Fibroblast of peridontal ligament (primary cell): ENCODE measurements around the gene ATL1.

Experiments used
- DNase-seq: peaks from one replicate; pipeline ENCODE4 v3.0.0-alpha.2; 2010; ENCODE audit errors: extremely low read depth

Gene ATL1

DNA sequence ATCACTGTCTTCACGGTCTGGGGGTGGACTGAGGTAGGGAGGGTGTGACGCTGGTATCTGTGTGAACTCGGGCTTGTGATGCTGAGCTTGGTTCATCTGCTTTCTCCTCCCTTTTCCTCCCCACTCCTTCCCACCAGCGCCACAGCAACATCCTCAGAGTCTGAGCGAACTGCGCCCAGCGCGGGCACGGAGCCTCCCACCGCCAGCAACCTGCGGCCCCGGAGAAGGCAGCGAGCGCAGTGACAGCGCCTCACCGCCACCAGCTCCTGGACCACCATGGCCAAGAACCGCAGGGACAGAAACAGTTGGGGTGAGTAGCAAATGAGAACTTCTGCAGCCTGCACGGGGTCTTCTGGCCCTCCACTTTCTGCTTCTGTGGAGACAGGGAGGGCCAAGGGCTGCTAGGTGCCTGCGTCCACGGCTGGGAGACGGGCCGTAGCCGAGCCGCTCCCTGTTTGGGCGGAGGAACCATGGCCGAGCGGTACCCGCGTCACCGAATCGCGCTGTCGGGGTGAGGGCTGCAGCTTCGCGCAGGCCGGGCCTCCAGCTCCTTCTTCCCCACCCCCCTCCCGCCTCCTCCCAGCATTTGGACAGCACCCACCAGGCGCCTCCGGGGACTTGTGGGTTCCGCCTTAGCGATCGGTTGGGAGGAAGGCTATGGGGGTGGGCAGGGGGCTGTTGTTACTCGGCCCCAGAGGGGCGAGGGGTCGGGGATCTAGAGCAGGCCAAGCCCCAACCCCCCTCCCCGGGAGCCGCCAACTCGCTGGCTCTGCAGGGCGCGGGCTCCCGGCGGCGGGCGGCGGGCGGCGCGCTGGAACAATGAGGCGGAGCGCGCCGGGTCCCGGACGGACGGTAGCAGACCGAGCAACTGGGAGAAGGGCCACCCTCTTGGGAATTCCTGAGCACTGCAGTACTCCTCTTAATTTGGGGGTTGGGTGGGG, at the start of gene ATL1:
Gene ATL1 (plus strand): TSS at position 156 of the 941 bp plus-strand sequence. CDS start 121 bp downstream, at position 277.
- DNase-seq: peak; percentile 67

DNA sequence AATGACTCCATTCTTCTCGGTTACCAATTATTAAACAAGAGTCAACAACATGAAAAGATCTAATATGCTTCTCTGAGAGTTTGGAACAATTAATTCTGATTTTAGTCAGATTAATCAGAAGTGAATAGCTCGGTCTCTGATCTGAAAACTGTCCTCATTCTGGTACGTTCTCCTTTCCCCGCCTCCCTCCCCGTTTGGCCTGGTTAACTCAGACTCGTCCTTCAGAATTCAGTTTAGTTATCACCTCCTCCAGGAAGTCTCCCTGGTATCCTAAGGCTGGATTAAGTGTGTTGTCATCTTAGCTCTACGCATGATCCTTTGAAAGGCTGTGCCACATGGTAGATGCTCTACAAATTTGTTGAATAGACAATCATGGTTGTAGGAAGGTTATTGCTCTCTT, 49.8 kb upstream of the ATL1 start:
- no peak for DNase-seq

DNA sequence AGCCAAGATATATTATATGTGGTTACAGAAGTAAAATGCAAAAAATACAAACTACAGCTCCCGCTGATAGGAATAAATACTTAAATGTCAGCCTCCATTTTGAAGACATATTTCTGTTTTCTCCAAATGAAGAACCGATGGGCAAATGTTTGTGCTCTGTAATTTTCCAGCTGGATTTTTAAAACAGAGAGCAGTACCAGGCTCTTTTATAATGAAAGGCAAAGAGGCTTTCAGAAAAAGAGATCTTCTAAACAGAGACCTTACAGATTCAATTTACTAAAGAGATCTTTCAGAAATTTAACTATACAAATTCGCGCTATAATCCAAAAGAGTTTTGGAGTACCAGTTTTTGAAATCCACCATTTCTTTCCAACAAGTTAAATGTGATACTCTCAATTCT, 47.5 kb upstream of the ATL1 start:
- no peak for DNase-seq

DNA sequence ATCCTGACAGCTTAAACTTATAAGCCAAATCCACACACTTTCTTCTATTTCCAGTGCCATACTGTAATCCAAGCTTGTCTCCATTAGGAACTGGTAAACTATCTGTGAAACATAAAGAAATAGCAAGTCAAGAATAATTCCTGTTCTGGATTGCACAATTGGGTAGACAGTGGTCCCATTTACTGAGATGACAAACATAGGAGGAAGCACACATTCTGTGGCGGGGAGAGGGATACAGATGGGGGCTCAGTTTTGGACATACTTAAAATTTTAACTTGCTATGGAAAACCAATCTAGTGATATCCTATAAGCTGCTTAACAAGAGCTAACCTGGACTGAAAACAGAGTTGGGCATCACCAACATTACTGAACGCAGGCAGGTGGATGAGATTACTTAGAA, 43.9 kb upstream of the ATL1 start:
- DNase-seq: no peak

DNA sequence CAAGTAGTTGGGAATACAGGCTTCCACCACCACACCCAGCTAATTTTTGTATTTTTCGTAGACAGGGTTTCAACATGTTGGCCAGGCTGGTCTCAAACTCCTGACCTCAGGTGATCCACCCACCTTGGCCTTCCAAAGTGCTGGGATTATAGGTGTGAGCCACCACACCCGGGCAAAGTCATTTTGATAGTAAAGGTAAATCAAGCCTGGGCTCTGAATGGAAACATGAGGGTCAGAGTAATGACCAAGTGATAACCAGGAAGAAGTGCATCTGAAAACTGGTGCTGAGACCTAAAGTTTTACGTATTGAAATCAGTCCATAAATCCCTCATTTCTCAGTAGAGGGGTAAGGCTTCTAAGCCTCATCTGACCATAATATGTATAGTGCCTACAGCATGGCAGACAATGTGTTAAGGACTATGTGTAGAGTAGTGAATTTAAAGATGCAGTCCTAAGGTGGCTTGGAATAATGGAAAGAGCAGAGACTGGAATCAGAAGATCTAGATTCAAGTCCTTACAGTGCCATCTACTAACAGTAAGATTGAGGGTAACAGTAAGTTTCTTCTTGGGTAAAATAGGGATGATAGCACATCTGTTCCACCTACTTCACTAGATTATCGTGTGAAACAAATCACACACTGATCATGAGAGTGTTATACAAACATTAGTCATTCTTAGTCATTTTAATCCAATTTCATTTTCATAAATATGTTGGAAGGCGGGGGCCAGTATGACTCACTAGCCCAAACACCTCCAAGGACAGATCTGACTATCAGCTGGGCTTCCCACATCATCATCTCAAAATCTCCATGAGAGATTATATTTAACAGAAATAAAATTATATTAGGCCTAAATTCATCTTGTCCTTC, 38.8 kb upstream of the ATL1 start:
- DNase-seq: peak; percentile 88

DNA sequence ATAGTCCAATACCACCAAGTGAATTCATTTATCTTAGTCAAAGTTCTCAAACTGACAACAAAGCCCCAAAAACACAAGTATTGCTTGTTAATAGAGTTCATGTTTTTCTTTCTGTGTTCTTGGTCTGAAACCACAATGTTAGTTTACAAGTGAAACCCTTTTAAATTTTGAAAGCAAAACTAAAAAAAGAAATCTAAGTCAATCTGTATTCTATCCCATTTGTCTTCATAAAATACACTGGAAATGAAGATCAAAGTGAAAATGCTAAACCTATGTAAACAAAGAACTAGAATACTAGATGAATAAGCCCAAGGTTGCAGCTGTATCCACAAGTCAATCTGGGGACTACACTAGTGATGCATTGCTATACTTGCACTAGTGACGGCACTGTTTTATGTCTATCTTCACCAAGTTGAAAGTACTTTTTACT, 38.0 kb upstream of the ATL1 start:
- DNase-seq: peak; percentile 52

DNA sequence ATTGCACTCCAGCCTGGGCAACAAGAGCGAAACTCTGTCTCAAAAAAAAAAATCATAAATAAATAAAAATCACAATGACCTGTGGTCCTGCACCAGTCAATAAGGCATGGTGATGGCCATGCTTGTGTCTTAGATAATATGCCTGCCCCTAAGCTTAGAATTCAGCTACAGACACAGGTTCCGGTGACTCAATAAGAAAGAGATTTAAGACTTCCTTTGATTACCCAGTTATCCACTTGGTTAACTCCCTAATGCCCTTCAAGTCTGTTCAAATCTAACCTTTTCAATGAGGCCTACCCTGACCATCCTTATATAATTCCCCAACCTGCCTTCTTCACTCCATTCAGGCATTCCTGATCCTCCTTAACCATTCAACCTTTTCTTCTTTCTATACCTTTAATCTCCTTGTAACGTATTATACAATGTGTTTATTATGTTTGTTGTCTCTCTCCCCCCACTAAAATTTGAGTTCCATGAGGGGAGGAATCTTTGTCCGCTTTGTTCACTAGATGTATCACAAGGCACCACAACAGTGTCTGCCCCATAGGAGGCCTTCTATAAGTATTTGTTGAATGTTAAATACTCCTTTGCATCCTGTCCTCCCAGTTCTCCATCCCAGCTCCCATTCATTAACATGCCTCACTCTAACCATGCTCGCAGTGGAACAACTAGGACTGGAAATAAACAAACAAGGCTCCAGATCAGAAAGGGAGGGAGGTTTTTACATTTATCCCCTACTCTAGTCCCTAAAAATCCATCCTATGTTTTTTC, 36.5 kb upstream of the ATL1 start:
- no peak for DNase-seq

DNA sequence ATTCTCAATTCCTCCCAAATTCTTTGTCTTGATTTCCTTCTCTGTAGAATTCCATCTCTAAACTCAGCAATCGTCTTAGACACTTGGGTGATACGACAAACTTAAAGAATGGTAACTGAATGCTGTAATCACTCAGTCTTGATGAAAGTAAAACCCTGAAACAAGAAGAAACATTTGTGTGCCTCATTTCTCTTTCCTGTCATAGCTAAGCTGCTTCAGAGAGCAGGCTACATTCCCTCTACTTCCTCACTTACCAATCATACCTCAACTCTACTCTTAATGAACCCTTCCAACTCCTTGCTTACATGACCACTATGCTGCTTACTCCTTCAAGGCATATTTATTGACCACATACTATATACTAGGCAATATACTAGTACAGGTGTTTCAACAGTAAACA, 35.9 kb upstream of the ATL1 start:
- DNase-seq: no peak

DNA sequence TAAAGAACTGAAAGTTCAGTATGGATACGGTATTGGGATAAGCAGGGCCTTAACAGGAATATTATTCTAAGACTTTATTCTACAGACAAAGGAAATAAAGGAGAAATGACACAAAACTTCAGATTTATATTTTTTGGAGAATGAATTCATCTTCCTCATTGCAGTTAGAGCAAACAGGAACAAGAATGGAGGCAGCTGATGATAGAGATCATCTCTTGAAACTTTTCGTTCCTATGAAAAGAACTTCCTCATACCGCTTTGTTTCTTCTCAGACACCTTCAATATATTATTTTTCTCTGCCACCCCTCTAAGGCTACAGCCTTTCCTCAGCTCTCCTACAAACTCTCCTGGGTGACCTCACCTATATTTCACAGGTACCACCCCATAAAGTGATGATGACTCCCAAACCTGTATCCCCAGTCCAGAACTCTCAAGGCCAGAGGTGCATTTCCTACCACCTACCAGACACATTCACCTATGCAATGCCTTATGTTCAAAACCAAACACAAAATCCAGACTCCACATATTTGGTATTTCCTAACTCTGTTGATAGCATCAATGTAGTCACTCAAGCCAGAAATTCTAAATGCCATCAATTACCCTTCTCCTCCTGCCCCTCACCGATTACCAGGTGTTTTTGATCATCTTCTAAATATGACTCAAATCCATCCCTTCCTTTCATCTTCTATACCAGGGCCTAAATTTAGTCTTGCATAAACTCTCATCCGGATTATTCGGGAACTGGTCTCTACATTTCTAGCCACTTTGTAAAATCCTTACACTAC, 35.0 kb upstream of the ATL1 start:
- DNase-seq: no peak

DNA sequence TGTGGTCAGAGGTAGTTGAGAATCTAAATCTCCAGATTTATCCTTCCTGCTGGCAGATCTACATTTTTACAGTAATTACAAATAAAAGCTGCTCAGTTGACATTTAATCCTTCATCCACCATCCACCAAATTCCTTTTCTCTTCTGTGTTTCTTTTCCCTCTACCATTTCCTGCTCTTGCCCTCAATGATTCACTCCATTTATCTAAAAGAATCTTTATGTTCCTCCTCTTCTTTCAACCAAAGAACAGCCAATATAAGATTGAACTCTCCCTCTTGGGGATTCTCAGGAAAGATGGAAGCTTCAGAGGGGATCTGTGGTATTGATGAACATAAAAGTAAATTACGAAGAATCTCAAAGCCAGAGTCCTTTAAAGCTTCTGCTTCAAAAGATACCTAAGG, 31.9 kb upstream of the ATL1 start:
- DNase-seq: peak; percentile 62

DNA sequence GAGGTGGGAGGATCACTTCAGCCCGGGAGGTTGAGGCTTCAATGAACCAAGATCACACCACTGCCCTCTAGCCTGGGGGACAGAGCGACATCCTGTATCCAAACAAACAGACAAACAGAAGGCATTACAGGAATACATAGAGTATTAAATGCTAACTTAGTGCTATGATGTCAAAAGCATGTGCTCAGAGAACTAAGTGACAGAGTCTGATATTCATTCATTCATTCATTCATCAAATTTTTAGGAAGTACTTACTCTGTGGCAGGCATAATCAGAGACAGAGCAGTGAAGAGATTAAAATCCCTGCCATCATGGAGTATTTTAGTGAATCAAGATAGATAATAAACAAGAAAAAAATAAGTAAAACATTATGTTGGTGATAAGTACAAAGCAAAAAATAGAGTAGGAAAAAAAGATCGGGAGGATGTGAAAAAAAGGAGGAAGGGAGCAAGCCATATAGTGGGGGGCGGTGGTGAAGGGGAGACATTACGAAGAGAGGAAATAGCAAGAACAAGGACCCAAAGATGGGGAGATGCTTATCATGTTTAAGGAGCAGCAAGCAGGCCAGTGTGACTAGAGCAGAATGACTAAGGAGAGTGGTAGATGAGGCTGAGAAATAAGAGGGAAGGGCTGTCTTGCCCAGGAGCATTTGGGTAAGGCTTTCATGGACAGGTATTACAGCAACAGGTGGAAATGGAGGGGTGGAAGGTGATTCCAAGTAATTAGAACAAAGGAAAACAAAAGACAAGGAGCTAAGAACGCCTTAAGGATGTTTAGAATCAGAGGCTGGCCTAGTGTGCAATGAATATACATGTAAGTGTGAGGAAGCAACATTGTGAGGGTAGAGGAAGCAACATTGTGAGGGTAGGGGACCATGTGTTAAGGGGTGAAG, 30.4 kb upstream of the ATL1 start:
- no peak for DNase-seq

DNA sequence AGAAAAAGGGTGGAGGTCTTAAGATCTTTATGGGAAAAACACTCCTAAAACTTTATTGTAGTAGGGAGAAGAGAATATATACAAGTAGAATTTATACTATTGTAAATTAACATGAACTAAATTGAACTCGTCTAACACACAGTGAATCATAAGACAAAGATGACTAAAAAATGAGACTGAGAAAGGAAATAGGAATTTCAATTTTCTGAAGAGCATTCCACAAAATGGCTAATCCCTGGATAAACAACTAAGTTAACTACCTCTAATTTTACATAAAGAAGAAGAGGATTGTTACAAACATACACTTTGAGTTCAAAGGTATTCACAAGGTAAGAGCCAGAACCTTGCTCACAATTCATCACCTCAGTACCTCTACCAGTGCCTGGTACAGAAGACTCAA, 29.6 kb upstream of the ATL1 start:
- DNase-seq: peak; percentile 68

DNA sequence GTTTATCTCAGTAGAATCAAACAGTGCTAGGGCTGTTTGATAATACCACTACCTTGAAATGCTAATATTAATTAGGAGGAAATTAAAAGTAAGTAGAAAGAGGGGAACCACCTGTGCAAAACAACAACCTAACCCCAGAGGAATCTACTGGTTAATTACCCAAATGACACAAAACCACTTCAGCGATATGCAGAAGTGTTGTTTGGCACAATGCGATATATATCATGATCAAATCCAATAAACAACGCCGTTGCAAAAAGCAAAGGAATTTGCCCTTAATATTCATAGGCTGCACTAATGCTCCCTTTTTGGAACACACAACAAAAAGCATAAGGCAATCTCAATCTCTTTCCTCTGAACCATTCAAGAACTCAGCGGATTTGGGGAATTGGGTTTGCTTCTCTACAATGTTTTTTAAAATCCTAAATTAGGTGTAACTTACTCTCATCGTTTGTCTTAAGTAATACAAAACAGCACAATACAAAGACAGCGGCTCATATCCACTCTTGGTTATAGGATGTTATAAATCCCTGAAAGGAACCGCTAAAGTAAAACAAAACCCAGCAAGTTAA, 29.1 kb upstream of the ATL1 start:
- DNase-seq: peak; percentile 28

DNA sequence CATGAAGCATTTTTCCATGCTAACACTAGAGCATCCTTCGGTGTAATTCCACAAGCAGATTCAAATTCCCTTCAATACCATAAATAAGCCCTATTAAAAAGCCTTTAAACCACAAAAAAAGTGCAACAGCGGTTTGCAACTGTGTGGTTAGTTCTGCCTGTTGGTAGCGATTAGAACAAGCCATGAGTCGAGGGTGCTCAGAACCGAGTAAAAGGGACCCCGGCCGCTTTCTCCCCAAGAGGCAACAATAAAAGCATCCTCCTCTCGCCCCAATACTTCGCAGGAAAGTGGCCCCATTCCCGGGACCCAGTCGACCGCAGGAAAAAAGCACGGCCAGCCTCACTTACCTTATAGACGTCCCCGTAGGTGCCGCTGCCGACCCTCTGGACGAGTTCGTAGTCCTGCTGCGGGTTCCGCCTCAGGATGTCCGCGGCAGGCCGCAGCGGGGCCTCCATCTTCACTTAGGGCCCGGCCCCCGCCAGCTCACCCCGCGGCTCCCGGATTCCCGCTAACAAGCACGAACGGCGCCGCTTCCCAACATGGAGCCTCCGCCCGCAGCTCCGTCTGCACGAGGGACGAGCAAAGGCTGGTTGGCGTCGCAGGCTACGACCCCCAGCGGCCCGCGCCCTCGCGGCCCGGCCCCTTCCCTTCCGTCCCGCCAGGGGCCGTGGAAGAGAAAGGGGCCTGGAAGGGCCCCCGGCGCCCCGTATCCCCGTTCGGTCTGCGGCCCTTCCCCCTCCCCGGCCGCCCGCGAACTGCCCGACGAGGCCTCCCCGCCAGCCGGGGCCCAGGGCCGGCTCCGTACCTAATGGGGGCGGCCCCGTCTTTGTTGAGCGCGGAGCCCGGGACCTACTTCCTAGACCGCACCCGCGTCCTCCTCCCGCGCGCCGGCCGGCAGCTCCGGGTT, 28.1 kb upstream of the ATL1 start:
- peak; percentile 31 for DNase-seq

DNA sequence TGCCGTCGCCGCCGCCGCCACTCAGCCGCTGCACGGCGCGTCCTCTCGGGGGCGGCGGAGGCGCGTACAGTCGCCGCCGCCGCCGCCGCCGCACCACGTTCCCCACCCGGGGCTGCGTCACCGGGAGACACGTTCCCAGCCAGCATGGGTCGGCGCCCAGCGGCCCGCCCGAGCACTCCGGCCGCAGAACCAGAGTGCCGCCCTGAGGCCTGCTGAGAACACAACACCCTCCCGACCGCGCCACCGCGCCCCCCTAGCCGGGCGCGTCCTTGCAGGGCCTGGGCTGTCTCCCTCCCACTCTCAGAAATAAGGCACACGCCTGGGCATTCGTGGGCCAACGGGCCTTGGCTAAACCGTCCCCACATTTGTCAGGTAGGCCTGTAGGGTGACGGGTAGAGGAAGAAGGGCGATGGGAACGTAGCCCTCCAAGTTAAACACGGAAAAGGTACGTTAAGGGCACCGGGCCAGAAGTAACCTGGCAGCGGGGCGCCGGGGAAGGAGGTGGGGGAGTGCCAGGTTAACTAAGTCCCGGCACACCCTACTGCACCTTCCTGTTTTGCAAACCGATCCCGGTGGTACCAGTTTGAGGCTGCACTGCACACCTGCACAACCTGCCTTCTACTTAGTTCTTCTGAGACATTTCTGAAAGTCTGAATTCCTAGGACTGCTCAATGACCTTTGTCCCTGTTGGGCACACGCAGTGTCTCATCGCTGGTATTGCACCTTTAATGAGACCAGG, 27.3 kb upstream of the ATL1 start, which contains the start of gene MAP4K5:
Gene MAP4K5 (minus strand): TSS at position 68 of the 739 bp plus-strand sequence. CDS start 520 bp downstream, outside the sequence.
- DNase-seq: peak; percentile 86

DNA sequence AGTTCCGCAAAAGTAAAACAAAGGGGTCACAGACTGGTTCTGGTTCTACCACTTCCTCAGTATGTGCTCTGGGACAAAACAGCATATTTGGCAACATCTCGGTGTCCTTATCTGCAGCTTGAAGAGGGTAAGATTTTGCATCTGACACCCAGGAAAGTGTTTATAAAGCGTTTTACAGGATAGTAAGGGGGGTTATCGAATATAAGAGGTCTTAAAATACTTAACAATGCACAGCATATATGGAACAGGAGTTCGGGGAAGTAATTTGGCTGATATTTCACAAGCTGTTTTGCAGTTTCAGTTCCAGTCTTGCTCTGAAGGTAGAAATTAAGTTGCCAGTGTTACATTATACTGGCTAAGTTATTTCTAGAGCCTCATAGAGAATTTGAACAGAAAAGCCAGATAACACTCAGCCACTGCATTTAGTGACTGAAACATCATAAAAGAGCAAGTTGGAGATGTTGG, 26.7 kb upstream of the ATL1 start:
- DNase-seq: no peak

DNA sequence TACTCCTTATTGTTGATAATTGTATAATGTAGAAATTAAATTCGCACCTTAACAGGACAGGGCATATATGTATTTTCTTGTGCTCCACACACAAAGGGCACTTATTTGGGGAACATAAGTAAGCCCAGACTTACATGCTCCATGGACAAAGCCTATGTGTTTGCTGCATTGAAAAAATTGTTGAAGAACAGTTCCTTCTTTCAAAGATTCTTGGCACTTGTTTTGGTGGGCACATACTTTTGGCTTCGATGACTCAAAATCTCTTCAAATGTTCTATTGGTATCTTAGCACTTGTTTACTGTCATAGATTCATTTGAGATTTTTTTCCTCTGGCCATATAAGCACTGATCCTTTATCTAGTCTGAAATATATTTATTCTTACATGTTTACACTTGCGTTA, 26.1 kb upstream of the ATL1 start:
- peak; percentile 73 for DNase-seq

DNA sequence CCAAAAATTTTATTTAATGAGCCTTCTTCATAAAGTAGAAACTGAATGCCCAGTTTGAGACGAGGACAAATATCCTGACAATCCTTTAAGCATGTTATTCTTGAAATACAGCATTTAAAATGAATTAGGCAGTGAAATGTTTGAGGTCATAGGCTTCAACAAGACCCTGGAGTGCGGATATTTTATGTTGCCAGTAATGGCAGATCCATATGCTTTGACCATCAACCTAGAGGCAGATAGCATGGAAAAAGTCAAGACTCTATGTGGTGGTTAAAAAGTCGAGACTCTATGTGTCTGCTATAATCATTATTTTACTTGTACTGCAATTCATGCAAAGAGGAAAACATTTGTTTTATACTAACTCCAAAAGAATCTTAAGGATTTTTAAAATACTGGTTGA, 25.5 kb upstream of the ATL1 start:
- no peak for DNase-seq
